22Rv1 (cell line): ENCODE data around the gene PCDHGB2.
"Not testable (repeated sequence)": the region's sequence is repeated elsewhere in the genome, so short reads cannot be mapped to it uniquely, and the experiment has no call there.

Experiments used
- ZFX ChIP-seq: fragments of 450-650 bp; IDR thresholded peaks from 2 replicates; pipeline ENCODE4 v1.6.1; 2017; ENCODE audit warnings: antibody characterized with exemption, borderline replicate concordance
- TF ChIP-seq, protein P1 (sequence below): fragments of 450-650 bp; IDR thresholded peaks from 2 replicates; pipeline ENCODE4 v1.5.1; 2017; ENCODE audit warnings: mild to moderate bottlenecking

- TF ChIP-seq, protein P1, sequence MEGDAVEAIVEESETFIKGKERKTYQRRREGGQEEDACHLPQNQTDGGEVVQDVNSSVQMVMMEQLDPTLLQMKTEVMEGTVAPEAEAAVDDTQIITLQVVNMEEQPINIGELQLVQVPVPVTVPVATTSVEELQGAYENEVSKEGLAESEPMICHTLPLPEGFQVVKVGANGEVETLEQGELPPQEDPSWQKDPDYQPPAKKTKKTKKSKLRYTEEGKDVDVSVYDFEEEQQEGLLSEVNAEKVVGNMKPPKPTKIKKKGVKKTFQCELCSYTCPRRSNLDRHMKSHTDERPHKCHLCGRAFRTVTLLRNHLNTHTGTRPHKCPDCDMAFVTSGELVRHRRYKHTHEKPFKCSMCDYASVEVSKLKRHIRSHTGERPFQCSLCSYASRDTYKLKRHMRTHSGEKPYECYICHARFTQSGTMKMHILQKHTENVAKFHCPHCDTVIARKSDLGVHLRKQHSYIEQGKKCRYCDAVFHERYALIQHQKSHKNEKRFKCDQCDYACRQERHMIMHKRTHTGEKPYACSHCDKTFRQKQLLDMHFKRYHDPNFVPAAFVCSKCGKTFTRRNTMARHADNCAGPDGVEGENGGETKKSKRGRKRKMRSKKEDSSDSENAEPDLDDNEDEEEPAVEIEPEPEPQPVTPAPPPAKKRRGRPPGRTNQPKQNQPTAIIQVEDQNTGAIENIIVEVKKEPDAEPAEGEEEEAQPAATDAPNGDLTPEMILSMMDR = not testable (repeated sequence)
- TF ChIP-seq ZFX = not testable (repeated sequence)
Measured at GRCh38 chr5:141394401-141395187, 34.8 kb downstream of the PCDHGB2 start.
